HFF-Myc (cell line): ENCODE results near the gene RASD1.

Source experiments
- DNase-seq: peaks from one replicate; pipeline ENCODE4 v3.0.0-alpha.2; 2011; ENCODE audit warnings: low read depth; ENCODE audit errors: extremely low read depth
- H3K4me3 ChIP-seq: replicated peaks from 2 replicates; pipeline ENCODE4 v1.5.1; 2011; ENCODE audit warnings: low read depth, mild to moderate bottlenecking, control low read depth, low read length
- TF ChIP-seq, protein P1 (sequence below): IDR thresholded peaks from 2 replicates; pipeline ENCODE4 v1.5.1; 2012; ENCODE audit warnings: mild to moderate bottlenecking, low read depth, low read length, control low read depth; ENCODE audit errors: missing control alignments

Gene RASD1

DNA sequence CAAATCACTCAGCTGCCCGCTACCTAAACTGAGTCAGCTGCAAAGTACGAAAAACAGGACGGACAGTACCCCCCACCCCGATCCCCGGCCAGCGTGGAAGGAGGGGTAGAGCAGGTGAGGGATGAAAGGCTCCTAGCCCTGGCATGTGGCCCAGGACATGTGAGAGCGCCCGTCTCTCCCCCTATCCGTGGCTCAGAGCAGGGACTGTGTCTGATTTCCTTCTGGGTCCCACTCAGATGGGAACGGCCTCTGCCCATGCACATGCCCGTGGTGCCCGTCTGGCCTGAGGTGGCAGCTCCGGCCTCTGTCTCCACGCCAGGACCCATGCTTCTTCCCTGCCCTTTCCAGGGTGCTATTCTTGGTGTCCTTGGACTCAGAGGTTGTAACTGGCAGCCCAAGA lies 30.2 kb upstream of the RASD1 start:
- H3K4me3 ChIP-seq, result no peak overlapping the region
- TF ChIP-seq, protein P1, sequence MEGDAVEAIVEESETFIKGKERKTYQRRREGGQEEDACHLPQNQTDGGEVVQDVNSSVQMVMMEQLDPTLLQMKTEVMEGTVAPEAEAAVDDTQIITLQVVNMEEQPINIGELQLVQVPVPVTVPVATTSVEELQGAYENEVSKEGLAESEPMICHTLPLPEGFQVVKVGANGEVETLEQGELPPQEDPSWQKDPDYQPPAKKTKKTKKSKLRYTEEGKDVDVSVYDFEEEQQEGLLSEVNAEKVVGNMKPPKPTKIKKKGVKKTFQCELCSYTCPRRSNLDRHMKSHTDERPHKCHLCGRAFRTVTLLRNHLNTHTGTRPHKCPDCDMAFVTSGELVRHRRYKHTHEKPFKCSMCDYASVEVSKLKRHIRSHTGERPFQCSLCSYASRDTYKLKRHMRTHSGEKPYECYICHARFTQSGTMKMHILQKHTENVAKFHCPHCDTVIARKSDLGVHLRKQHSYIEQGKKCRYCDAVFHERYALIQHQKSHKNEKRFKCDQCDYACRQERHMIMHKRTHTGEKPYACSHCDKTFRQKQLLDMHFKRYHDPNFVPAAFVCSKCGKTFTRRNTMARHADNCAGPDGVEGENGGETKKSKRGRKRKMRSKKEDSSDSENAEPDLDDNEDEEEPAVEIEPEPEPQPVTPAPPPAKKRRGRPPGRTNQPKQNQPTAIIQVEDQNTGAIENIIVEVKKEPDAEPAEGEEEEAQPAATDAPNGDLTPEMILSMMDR, result no peak
- no peak for DNase-seq

- no peak for DNase-seq
- H3K4me3 ChIP-seq, result no peak overlapping the region
- TF ChIP-seq, protein P1, result no peak
Observed at GRCh38 chr17:17525956-17526355, 29.8 kb upstream of the RASD1 start.

DNA sequence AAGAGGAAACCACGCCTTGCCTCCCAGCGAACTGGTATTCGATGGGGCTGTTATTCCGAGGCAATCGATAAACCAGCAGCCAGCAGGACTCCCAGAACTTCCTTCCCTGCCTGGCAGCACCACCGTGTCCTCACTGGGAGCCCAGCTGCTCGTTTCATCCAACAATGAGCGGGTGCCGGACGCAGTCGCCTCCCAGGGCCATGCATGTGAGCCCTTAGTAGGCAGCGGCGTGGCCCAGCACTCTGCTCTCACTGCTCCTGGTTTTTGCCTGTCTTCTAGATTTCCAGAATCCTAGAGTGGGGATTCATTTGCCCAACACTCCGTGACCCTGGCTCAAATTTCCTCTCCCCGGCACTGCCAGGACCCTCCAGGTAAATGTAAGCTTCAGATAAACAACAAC lies 29.1 kb upstream of the RASD1 start:
- TF ChIP-seq, protein P1, result no peak
- no peak for DNase-seq

DNA sequence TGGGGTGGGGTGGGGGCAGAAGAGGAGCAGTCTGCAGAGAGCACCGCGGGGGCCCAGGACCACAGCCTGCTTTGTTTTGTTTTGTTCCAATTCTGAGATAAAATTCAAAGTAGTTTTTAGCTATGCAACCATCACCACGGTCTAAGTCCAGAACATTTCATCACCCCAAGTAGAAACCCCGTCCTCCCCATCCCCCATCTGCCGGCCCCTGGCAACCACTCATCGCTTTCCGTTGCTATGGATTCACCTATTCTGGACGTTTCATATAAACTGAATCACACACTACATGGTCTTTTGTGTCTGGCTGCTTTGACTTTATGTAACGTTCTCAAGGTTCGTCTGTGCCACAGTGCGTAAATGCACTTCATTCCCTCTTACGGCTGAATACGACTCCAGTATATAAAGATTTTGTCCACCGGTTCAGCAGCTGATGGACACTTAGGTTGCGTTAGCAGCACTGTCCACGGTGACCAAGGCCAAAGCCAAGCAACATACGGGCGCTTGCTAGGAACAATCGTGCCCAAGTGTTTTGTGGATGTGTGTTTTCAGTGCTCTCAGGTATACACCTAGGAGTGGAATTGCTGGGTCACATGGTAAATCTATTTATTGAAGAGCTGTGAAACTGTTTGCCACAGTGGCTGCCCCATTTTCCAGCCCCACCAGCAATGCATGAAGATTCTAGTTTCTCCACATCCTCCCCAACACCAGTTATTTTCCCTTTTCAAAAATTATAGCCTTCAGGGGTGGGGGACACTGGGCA lies 27.7 kb upstream of the RASD1 start:
- no peak for DNase-seq
- no peak overlapping the region for H3K4me3 ChIP-seq
- TF ChIP-seq, protein P1, result no peak

More for the DNA sequence above, 29.1 kb upstream of the RASD1 start:
- no peak overlapping the region for H3K4me3 ChIP-seq

- H3K4me3 ChIP-seq, result no peak overlapping the region
- no peak for DNase-seq
- TF ChIP-seq, protein P1, result no peak
Observed at GRCh38 chr17:17523001-17523730, 27.0 kb upstream of the RASD1 start.

GRCh38 chr17:17520599-17521232 lies 24.5 kb upstream of the RASD1 start:
- no peak overlapping the region for H3K4me3 ChIP-seq
- TF ChIP-seq, protein P1, result no peak
- no peak for DNase-seq
